Measurements from ENCODE around the gene SSTR5.

SSTR5 gene

GRCh38 chr16:1033128-1033679, 39.3 kb upstream of the SSTR5 start:
- no peak for DNase-seq (ENCODE audit: low read depth, low spot score)
- H3K4me3 ChIP-seq (ENCODE audit: low read depth, low read length) = no peak overlapping the region
- in situ Hi-C loops (cut with HindIII; ENCODE audit: low sequenced_read_pairs) = no loop called here
- TF ChIP-seq CTCF (IDR thresholded peaks at IDR 0.05; ENCODE audit: low read depth, low read length) = no peak

- no peak for DNase-seq (ENCODE audit: low read depth, low spot score)
- TF ChIP-seq CTCF (IDR thresholded peaks at IDR 0.05; ENCODE audit: low read depth, low read length) = no peak
- in situ Hi-C loops (cut with HindIII; ENCODE audit: low sequenced_read_pairs) = no loop called here
- no peak overlapping the region for H3K4me3 ChIP-seq (ENCODE audit: low read depth, low read length)
These were observed 38.1 kb upstream of the SSTR5 start for GRCh38 chr16:1034230-1035065.

- DNase-seq (ENCODE audit: low read depth, low spot score) = no peak
These were observed 37.5 kb upstream of the SSTR5 start for GRCh38 chr16:1035066-1035415.

GRCh38 chr16:1036166-1036565, 36.4 kb upstream of the SSTR5 start:
- H3K4me3 ChIP-seq (ENCODE audit: low read depth, low read length) = no peak overlapping the region
- no peak for DNase-seq (ENCODE audit: low read depth, low spot score)
- in situ Hi-C loops (cut with HindIII; ENCODE audit: low sequenced_read_pairs) = no loop called here
- TF ChIP-seq CTCF (IDR thresholded peaks at IDR 0.05; ENCODE audit: low read depth, low read length) = no peak

More at GRCh38 chr16:1035066-1035415, 37.5 kb upstream of the SSTR5 start:
- no peak for TF ChIP-seq CTCF (IDR thresholded peaks at IDR 0.05; ENCODE audit: low read depth, low read length)
- H3K4me3 ChIP-seq (ENCODE audit: low read depth, low read length) = no peak overlapping the region
- in situ Hi-C loops (cut with HindIII; ENCODE audit: low sequenced_read_pairs) = no loop called here

- H3K4me3 ChIP-seq (ENCODE audit: low read depth, low read length) = no peak overlapping the region
- in situ Hi-C loops (cut with HindIII; ENCODE audit: low sequenced_read_pairs) = no loop called here
- no peak for TF ChIP-seq CTCF (IDR thresholded peaks at IDR 0.05; ENCODE audit: low read depth, low read length)
- no peak for DNase-seq (ENCODE audit: low read depth, low spot score)
These were observed 35.7 kb upstream of the SSTR5 start for GRCh38 chr16:1036726-1037393.

- no peak for DNase-seq (ENCODE audit: low read depth, low spot score)
- TF ChIP-seq CTCF (IDR thresholded peaks at IDR 0.05; ENCODE audit: low read depth, low read length) = no peak
- in situ Hi-C loops (cut with HindIII; ENCODE audit: low sequenced_read_pairs) = no loop called here
These were observed 34.9 kb upstream of the SSTR5 start for GRCh38 chr16:1037394-1038257.

More at GRCh38 chr16:1037394-1038257, 34.9 kb upstream of the SSTR5 start:
- no peak overlapping the region for H3K4me3 ChIP-seq (ENCODE audit: low read depth, low read length)

Measured in astrocyte of the spinal cord (primary cell).